Keratinocyte (primary cell): ENCODE measurements around the gene CTDSP1. TPM values are rescaled to one million over a fixed set of nuclear protein-coding genes. Genes with fewer than 3 reads are reported as not detected.

Experiments used
- DNase-seq: peaks from one replicate; pipeline ENCODE4 v3.0.0-alpha.2; 2011; ENCODE audit warnings: low read depth, missing footprints, low spot score
- FAIRE-seq: peaks from 2 replicates; lab custom pipeline; 2011; peaks lifted over from hg19 to GRCh38; lab: Jason Lieb, UNC
- H2AFZ ChIP-seq: 2 replicates; pipeline ENCODE4 v1.6.0; 2012; ENCODE audit warnings: low read length, control low read depth, inconsistent platforms; ENCODE audit not compliant: control insufficient read depth
- H3K27ac ChIP-seq: 2 replicates; pipeline ENCODE4 v1.5.1; 2011; ENCODE audit warnings: low read length; ENCODE audit not compliant: control insufficient read depth, insufficient read depth
- H3K27me3 ChIP-seq: 3 replicates; pipeline ENCODE4 v1.6.0; 2011; ENCODE audit warnings: low read length; ENCODE audit not compliant: control insufficient read depth, insufficient read depth; ENCODE audit errors: extremely low read depth
- H3K36me3 ChIP-seq, 2 experiments: 2 replicates in 1 of 2; 3 replicates in 1 of 2; pipeline ENCODE4 v1.5.1; 2011; ENCODE audit warnings: low read length in 2 of 2, mild to moderate bottlenecking in 1 of 2; ENCODE audit not compliant: control insufficient read depth in 2 of 2, insufficient read depth in 2 of 2; ENCODE audit errors: extremely low read depth in 1 of 2
- H3K4me1 ChIP-seq: 3 replicates; pipeline ENCODE4 v1.5.1; 2011; ENCODE audit warnings: low read length; ENCODE audit not compliant: control insufficient read depth, insufficient read depth; ENCODE audit errors: extremely low read depth
- H3K4me2 ChIP-seq: 3 replicates; pipeline ENCODE4 v1.6.0; 2011; ENCODE audit warnings: low read depth, low read length; ENCODE audit not compliant: control insufficient read depth, insufficient read depth; ENCODE audit errors: extremely low read depth
- H3K4me3 ChIP-seq, 3 experiments: fragments of 200-600 bp in 1 of 3; sonication (generic) in 1 of 3; 2 replicates in 2 of 3; 3 replicates in 1 of 3; pipeline ENCODE4 v1.5.1; 2011 to 2016; ENCODE audit warnings: low read length in 3 of 3, mild to moderate bottlenecking in 3 of 3, control low read depth in 2 of 3, inconsistent platforms in 1 of 3, low read depth in 1 of 3, mixed read lengths in 1 of 3, mixed run types in 1 of 3, moderate library complexity in 1 of 3; ENCODE audit not compliant: control insufficient read depth in 2 of 3, insufficient read depth in 2 of 3; ENCODE audit errors: extremely low read depth in 1 of 3
- H3K79me2 ChIP-seq: 2 replicates; pipeline ENCODE4 v1.6.0; 2012; ENCODE audit warnings: low read length; ENCODE audit not compliant: control insufficient read depth, insufficient read depth
- H3K9ac ChIP-seq: 3 replicates; pipeline ENCODE4 v1.6.0; 2011; ENCODE audit warnings: low read length; ENCODE audit not compliant: control insufficient read depth, insufficient read depth; ENCODE audit errors: extremely low read depth
- H3K9me1 ChIP-seq: 3 replicates; pipeline ENCODE4 v1.6.0; 2011; ENCODE audit warnings: low read length; ENCODE audit not compliant: control insufficient read depth, insufficient read depth; ENCODE audit errors: extremely low read depth
- H3K9me3 ChIP-seq: 2 replicates; pipeline ENCODE4 v1.5.1; 2012; ENCODE audit warnings: low read depth, low read length; ENCODE audit not compliant: control insufficient read depth
- H4K20me1 ChIP-seq: 3 replicates; pipeline ENCODE4 v1.6.0; 2011; ENCODE audit warnings: low read length; ENCODE audit not compliant: control insufficient read depth, insufficient read depth; ENCODE audit errors: extremely low read depth
- EZH2 ChIP-seq: IDR thresholded peaks from one replicate; pipeline ENCODE4 v1.6.1; 2012; ENCODE audit warnings: inconsistent platforms, mild to moderate bottlenecking, low read length, moderate library complexity
- dilution Hi-C: fragments of 300-500 bp; cut with MboI; formaldehyde crosslinking; loops from one replicate; pipeline ENCODE4 v1.7.0; 2020; ENCODE audit warnings: low sequenced_read_pairs; ENCODE audit not compliant: extremely low pct_ligation_motif_present
- polyA plus RNA-seq, 5 experiments: library from polyadenylated mRNA; depleted of rRNA in 3 of 5; stranded (reverse) in 3 of 5; stranded (forward) in 1 of 5; unstranded in 1 of 5; fragments of >200 nt; gene quantifications; 1 replicate in 1 of 5; 2 replicates in 3 of 5; 3 replicates in 1 of 5; pipeline versions ENCODE4 v1.2.1 to v1.2.3, GENCODE V29; 2011 to 2012; ENCODE audit warnings: missing spikeins in 2 of 5, low read depth in 1 of 5, low replicate concordance in 1 of 5
- TF ChIP-seq, protein P1 (sequence below), 3 experiments: IDR thresholded peaks in 1 of 3; conservative IDR thresholded peaks in 1 of 3; optimal IDR thresholded peaks in 1 of 3; 2 replicates in 2 of 3; 3 replicates in 1 of 3; pipeline versions ENCODE3 to v1.5.1; 2011; ENCODE audit warnings: low read length in 3 of 3, mild to moderate bottlenecking in 3 of 3, moderate library complexity in 2 of 3, control low read depth in 1 of 3, inconsistent platforms in 1 of 3; ENCODE audit not compliant: insufficient read depth in 2 of 3; ENCODE audit errors: extremely low read depth in 1 of 3

Gene CTDSP1
- polyA plus RNA-seq, 1 donor (not counting 4 experiments of a cell fraction or from before 2014, with no cell fraction given), result 38.7 TPM

DNA sequence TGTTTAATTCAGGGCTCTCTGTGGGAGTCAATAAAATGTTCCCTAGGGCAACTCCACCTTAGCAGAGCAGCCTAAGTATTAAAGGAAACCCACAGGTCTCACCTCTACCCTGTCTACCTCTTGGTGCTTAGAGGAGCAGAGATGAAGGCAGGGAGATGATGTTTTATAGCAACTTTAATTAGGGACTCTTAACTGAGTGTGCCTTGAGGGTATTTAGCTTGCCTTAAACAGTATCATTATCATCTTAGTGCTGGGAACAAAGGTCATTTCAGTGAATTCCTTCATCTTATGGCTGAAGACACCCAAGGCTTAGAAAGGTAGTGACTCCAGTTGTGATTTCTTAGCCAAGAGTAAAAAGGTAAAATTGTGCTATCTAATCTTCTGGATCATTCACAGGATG is 45.9 kb downstream of the CTDSP1 start:
- TF ChIP-seq, protein P1, sequence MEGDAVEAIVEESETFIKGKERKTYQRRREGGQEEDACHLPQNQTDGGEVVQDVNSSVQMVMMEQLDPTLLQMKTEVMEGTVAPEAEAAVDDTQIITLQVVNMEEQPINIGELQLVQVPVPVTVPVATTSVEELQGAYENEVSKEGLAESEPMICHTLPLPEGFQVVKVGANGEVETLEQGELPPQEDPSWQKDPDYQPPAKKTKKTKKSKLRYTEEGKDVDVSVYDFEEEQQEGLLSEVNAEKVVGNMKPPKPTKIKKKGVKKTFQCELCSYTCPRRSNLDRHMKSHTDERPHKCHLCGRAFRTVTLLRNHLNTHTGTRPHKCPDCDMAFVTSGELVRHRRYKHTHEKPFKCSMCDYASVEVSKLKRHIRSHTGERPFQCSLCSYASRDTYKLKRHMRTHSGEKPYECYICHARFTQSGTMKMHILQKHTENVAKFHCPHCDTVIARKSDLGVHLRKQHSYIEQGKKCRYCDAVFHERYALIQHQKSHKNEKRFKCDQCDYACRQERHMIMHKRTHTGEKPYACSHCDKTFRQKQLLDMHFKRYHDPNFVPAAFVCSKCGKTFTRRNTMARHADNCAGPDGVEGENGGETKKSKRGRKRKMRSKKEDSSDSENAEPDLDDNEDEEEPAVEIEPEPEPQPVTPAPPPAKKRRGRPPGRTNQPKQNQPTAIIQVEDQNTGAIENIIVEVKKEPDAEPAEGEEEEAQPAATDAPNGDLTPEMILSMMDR (optimal IDR thresholded peaks at IDR 0.05 in 1 of 3, IDR thresholded peaks at IDR 0.05 in 1 of 3, conservative IDR thresholded peaks at IDR 0.05 in 1 of 3; ENCODE audit: extremely low read depth in 1 of 3, insufficient read depth in 2 of 3, low read length in 3 of 3), result no peak
- no peak for TF ChIP-seq EZH2
- Histone ChIP-seq H2AFZ (no peak overlapping the region), H3K9me3 (no peaks in the 10 kb centered on the region), H3K4me2 (no peak overlapping the region), H3K27ac (no peak overlapping the region), H3K9ac (no peak overlapping the region), H3K9me1 (no peaks in the 10 kb centered on the region), H3K79me2 (no peaks in the 10 kb centered on the region), H3K4me3 (no peak overlapping the region), H3K36me3 (peaks cover 0 to 4% of the 10 kb centered on the region in 2 experiments), H3K27me3 (no peaks in the 10 kb centered on the region), H4K20me1 (no peaks in the 10 kb centered on the region), H3K4me1 (peaks cover 18% of the 10 kb centered on the region)
- DNase-seq, result no peak
- no peak for FAIRE-seq
- dilution Hi-C loops, result no loop called here

DNA sequence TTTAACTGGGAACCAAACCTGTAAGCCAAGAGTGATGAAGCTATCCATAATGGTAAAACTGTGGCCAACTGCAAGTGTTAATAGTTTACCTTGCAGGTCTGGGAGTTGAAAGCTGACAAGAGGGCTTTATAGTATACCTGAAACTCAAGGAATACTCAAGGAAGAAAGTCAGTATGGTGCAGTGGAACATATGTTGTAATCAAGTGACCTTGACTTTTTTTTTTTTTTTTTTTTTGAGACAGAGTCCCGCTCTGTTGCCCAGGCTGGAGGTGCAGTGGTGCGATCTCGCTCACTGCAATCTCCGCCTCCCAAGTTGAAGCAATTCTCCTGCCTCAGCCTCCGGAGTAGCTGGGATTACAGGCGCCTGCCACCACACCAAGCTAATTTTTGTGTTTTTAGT is 46.9 kb downstream of the CTDSP1 start:
- dilution Hi-C loops, result no loop called here
- Histone ChIP-seq H3K27me3 (no peaks in the 10 kb centered on the region), H3K79me2 (no peaks in the 10 kb centered on the region), H3K4me2 (no peak overlapping the region), H4K20me1 (no peaks in the 10 kb centered on the region), H3K9me3 (no peaks in the 10 kb centered on the region), H3K4me1 (peaks cover 18% of the 10 kb centered on the region), H3K9ac (no peak overlapping the region), H3K4me3 (no peak overlapping the region), H3K27ac (no peak overlapping the region), H3K36me3 (peaks cover 0 to 4% of the 10 kb centered on the region in 2 experiments), H2AFZ (no peak overlapping the region), H3K9me1 (no peaks in the 10 kb centered on the region)
- FAIRE-seq, result no peak
- TF ChIP-seq, protein P1 (optimal IDR thresholded peaks at IDR 0.05 in 1 of 3, IDR thresholded peaks at IDR 0.05 in 1 of 3, conservative IDR thresholded peaks at IDR 0.05 in 1 of 3; ENCODE audit: extremely low read depth in 1 of 3, insufficient read depth in 2 of 3, low read length in 3 of 3), result no peak
- no peak for TF ChIP-seq EZH2
- no peak for DNase-seq
